A673 (cell line): ENCODE results near the gene UGT1A1.

Experiments used
- CTCF ChIP-seq: fragments of 300-800, 200-600 bp; sonication (generic); conservative IDR thresholded peaks from 2 replicates; pipeline ENCODE4 v1.5.1; 2017; ENCODE audit warnings: low read depth, mild to moderate bottlenecking, antibody characterized with exemption, low read length, moderate library complexity, mixed read lengths
- EZH2 ChIP-seq: fragments of 200-600 bp; sonication (generic); IDR thresholded peaks from 2 replicates; pipeline ENCODE4 v1.6.1; 2017; ENCODE audit warnings: borderline replicate concordance, low read depth, mild to moderate bottlenecking, mixed read lengths, antibody characterized with exemption, low read length; ENCODE audit not compliant: poor library complexity, severe bottlenecking

GRCh38 chr2:233791151-233791882 is 31.2 kb downstream of the UGT1A1 start:
- TF ChIP-seq CTCF (no peak), EZH2 (no peak)
